Inflammatory macrophage (primary cell): ENCODE data around the gene GDF3.
"Not testable (repeated sequence)": the region's sequence is repeated elsewhere in the genome, so short reads cannot be mapped to it uniquely, and the experiment has no call there.

Source experiments
- DNase-seq, 2 donors: peaks; one replicate each; pipeline ENCODE4 v3.0.0-alpha.2; 2020 to 2022
- total RNA-seq, 18 experiments: gene quantifications; one replicate each; lab custom pipeline; 2026; ENCODE audit warnings: mixed read lengths in 6 of 18, inconsistent platforms in 2 of 18; lab: John Stamatoyannopoulos, UW

The GDF3 gene
- total RNA-seq: 0 to 0.06 (median 0) reads per million in 18 experiments

GRCh38 chr12:7695566-7696197, at the start of gene GDF3:
Gene GDF3 (minus strand): TSS chr12:7695775. CDS start chr12:7695728, 47 bp downstream.
- peak; percentile 36 to 41 for DNase-seq

- DNase-seq: no peak
Measured at GRCh38 chr12:7732993-7733392, 37.4 kb upstream of the GDF3 start.

- DNase-seq: no peak
Measured at GRCh38 chr12:7731486-7731885, 35.9 kb upstream of the GDF3 start.

- not testable (repeated sequence) for DNase-seq
Measured at GRCh38 chr12:7730984-7731383, 35.4 kb upstream of the GDF3 start.

GRCh38 chr12:7729746-7730145, 34.2 kb upstream of the GDF3 start:
- DNase-seq: peak in 1 of 2 donors; percentile 31

GRCh38 chr12:7723926-7724325, 28.4 kb upstream of the GDF3 start:
- no peak for DNase-seq

- DNase-seq: peak; percentile 43 to 76
Measured at GRCh38 chr12:7719946-7720730, 24.6 kb upstream of the GDF3 start.

GRCh38 chr12:7716381-7716780, 20.8 kb upstream of the GDF3 start:
- DNase-seq: peak; percentile 69 to 71

- no peak for DNase-seq
Measured at GRCh38 chr12:7712841-7713442, 17.4 kb upstream of the GDF3 start.

- no peak for DNase-seq
Measured at GRCh38 chr12:7711133-7711532, 15.6 kb upstream of the GDF3 start, which contains the start of gene DPPA3. Gene DPPA3 (plus strand): TSS chr12:7711433. CDS start chr12:7711571, 138 bp downstream.

- no peak for DNase-seq
Measured at GRCh38 chr12:7709969-7710675, 14.5 kb upstream of the GDF3 start.

- DNase-seq: no peak
Measured at GRCh38 chr12:7705846-7706245, 10.3 kb upstream of the GDF3 start.

GRCh38 chr12:7695237-7695560, 376 bp downstream of the GDF3 start:
- no peak for DNase-seq

- no peak for DNase-seq
Measured at GRCh38 chr12:7694556-7695236, 879 bp downstream of the GDF3 start.

- DNase-seq: peak; percentile 58 to 59
Measured at GRCh38 chr12:7693793-7694192, 1.8 kb downstream of the GDF3 start.

GRCh38 chr12:7681535-7681934, 14.0 kb downstream of the GDF3 start:
- no peak for DNase-seq

- DNase-seq: no peak
Measured at GRCh38 chr12:7679251-7680045, 16.1 kb downstream of the GDF3 start.

GRCh38 chr12:7678744-7679143, 16.8 kb downstream of the GDF3 start:
- DNase-seq: peak; percentile 7 to 32

GRCh38 chr12:7677432-7677888, 18.1 kb downstream of the GDF3 start:
- DNase-seq: peak; percentile 37 to 58

- DNase-seq: peak; percentile 59 to 62
Measured at GRCh38 chr12:7675455-7675854, 20.1 kb downstream of the GDF3 start.

GRCh38 chr12:7668171-7668570, 27.4 kb downstream of the GDF3 start:
- no peak for DNase-seq
